GM18520 (cell line): ENCODE data around the gene ITGB1BP1.

ENCODE experiments used
- ATAC-seq: cut with Tn5 transposase; IDR thresholded peaks from one replicate; pipeline ENCODE4 v1.9.1; 2021; ENCODE audit not compliant: unreplicated experiment

Gene ITGB1BP1

DNA sequence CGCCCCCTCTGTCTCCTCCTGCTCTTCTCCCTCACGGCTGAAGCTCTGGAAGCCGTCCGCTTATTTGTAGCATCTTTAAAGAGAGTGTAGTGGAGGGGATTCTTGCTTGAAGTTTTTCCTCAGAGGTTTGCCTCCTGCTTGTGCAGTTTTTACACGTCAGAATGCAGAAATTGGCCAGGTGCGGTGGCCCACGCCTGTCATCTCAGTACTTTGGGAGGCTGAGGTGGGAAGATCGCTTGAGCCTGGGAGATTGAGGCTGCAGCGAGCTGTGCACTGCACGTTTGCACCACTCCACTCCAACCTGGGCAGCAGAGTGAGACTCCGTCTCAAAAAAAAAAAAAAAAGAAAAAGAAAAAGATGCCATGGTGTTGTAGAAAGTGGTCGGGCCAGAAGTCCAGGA lies 69.0 kb downstream of the ITGB1BP1 start:
- no peak for ATAC-seq
